ENCODE measurements around the gene MYL3. TPM values are rescaled to one million over a fixed set of nuclear protein-coding genes. Genes with fewer than 3 reads are reported as not detected.

MYL3 gene
- total RNA-seq, 4 donors from 2014 or later = 4.9 to 9.6 (median 6.0) TPM; not detected in 1

DNA sequence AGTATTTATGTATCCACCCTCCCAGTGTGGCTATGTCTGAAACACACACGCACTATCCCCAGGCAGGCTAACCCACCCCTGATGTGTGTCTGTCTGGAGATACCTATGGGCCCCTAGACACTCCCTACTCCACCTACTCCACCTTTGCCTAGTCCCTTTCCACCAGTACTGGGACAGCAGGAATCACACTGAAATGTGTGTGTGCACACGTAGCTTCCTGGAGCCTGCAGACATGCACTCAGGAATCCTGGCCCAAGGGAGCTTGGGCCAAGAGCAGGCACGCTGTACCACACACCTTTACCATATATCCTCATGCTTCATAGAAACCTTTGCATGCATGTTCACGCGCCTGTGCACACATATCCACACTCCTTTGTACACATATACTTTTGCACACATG is 7.4 kb upstream of the MYL3 start:
- intact Hi-C loops (cut with DNase I; ENCODE audit: low total_unique reads) = no loop called here
- no peaks in the 10 kb centered on the region for H3K27me3 ChIP-seq
- peaks cover 5 to 33% of the 10 kb centered on the region in 2 donors for H3K4me1 ChIP-seq
- no peak for DNase-seq
- no peak overlapping the region for H3K27ac ChIP-seq
- H3K36me3 ChIP-seq = no peaks in the 10 kb centered on the region
- TF ChIP-seq POLR2A (IDR thresholded peaks at IDR 0.05) = no peak
- TF ChIP-seq, protein P1, sequence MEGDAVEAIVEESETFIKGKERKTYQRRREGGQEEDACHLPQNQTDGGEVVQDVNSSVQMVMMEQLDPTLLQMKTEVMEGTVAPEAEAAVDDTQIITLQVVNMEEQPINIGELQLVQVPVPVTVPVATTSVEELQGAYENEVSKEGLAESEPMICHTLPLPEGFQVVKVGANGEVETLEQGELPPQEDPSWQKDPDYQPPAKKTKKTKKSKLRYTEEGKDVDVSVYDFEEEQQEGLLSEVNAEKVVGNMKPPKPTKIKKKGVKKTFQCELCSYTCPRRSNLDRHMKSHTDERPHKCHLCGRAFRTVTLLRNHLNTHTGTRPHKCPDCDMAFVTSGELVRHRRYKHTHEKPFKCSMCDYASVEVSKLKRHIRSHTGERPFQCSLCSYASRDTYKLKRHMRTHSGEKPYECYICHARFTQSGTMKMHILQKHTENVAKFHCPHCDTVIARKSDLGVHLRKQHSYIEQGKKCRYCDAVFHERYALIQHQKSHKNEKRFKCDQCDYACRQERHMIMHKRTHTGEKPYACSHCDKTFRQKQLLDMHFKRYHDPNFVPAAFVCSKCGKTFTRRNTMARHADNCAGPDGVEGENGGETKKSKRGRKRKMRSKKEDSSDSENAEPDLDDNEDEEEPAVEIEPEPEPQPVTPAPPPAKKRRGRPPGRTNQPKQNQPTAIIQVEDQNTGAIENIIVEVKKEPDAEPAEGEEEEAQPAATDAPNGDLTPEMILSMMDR (IDR thresholded peaks at IDR 0.05) = no peak
- H3K9me3 ChIP-seq = no peaks in the 10 kb centered on the region
- H3K4me3 ChIP-seq = no peak overlapping the region

DNA sequence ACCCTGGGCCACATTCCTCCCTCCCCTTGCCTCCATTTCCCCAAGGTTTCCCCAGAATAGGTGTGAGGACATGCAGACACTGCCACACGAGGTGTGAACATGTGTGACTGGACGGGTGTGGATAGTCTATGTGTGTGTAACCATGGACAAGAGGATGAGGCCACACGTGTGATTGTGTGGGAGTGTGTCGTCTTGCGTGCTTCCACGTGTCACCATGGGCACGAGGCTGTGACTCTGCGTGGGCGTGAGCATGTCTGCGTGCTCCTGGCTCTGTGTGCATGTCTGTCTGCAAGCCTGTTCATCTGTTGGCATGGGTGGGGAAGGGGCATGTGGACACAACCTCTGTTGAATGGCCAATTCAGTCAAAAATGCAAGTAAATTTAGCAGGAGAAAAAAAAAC is 6.2 kb upstream of the MYL3 start:
- Histone ChIP-seq H3K4me1 (peaks cover 5 to 30% of the 10 kb centered on the region in 2 donors), H3K27ac (no peak overlapping the region), H3K36me3 (no peaks in the 10 kb centered on the region), H3K27me3 (no peaks in the 10 kb centered on the region), H3K9me3 (no peaks in the 10 kb centered on the region), H3K4me3 (no peak overlapping the region)
- intact Hi-C loops (cut with DNase I; ENCODE audit: low total_unique reads) = no loop called here
- no peak for TF ChIP-seq POLR2A (IDR thresholded peaks at IDR 0.05)
- TF ChIP-seq, protein P1 (IDR thresholded peaks at IDR 0.05) = no peak
- DNase-seq = no peak

DNA sequence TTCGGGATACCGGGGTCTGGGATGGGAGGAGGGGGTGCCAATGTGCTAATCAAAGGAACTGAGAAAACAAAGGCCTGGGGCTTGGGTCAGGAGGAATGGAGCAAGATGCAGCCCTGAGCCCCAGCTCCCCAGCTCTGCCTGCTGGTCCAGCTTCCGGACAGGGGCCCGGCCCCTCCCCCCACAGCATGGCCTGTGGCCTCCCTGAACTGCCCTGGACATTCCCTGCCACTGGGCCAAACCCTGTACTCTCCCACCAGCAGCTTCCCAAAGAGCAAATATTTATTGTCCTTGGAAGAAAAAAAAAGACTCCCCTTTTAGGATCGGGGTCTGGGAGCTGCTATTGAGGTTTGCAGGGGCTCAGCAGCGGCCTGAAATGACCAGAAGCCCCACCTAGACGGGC is 5.7 kb upstream of the MYL3 start:
- Histone ChIP-seq H3K27ac (peak overlapping the region in 1 of 2 donors; percentile 58), H3K9me3 (no peaks in the 10 kb centered on the region), H3K36me3 (no peaks in the 10 kb centered on the region), H3K4me1 (peaks cover 5 to 26% of the 10 kb centered on the region in 2 donors), H3K27me3 (no peaks in the 10 kb centered on the region), H3K4me3 (no peak overlapping the region)
- DNase-seq = no peak
- no peak for TF ChIP-seq POLR2A (IDR thresholded peaks at IDR 0.05)
- TF ChIP-seq, protein P1 (IDR thresholded peaks at IDR 0.05) = no peak
- intact Hi-C loops (cut with DNase I; ENCODE audit: low total_unique reads) = no loop called here

DNA sequence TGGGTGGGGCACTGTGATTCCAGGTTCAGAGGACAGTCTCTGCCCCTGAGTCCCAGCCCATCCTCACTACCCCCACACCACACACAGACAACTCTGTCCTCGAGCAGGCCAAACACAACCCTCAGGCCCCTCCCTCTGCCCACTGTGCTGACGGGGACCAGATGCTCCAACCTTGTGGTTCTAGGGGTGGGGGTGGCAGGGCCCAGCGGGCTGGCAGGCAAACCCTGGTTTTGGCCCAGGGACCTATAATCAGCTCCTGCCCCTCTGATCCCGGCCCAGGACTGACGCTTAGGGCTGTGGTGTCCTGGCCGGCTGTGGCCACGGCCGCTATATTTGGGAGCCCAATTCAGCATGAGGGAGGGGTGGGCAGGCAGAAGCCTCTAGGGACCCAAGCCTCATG is 5.0 kb upstream of the MYL3 start:
- no peak for TF ChIP-seq POLR2A (IDR thresholded peaks at IDR 0.05)
- no peaks in the 10 kb centered on the region for H3K36me3 ChIP-seq
- H3K27ac ChIP-seq = peak overlapping the region; percentile 58 to 65
- H3K9me3 ChIP-seq = no peaks in the 10 kb centered on the region
- H3K4me3 ChIP-seq = no peak overlapping the region
- H3K4me1 ChIP-seq = peaks cover 5 to 22% of the 10 kb centered on the region in 2 donors
- DNase-seq = no peak
- intact Hi-C loops (cut with DNase I; ENCODE audit: low total_unique reads) = no loop called here
- H3K27me3 ChIP-seq = no peaks in the 10 kb centered on the region

DNA sequence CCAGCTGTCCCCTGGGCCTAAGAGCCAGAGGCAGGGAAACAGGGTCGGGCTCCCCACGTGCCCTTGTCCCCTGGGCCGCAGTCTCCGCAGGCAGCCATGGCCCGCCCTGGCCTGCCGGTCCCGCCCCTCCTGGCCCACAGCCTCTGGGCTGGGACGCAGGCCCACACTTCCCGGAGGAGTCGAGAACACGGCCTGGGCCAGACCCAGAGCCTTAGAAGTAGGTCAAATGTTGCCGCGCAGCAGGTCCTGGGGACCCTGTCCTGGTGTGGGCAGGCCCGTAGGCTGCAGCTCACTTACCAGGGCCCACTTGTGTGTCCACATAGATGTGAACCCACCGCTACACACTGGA is 4.3 kb upstream of the MYL3 start:
- no peaks in the 10 kb centered on the region for H3K36me3 ChIP-seq
- intact Hi-C loops (cut with DNase I; ENCODE audit: low total_unique reads) = no loop called here
- H3K9me3 ChIP-seq = no peaks in the 10 kb centered on the region
- DNase-seq = peak; percentile 82 to 92
- H3K4me3 ChIP-seq = no peak overlapping the region
- TF ChIP-seq, protein P1 (IDR thresholded peaks at IDR 0.05) = no peak
- TF ChIP-seq POLR2A (IDR thresholded peaks at IDR 0.05) = no peak
- no peaks in the 10 kb centered on the region for H3K27me3 ChIP-seq
- H3K27ac ChIP-seq = peak overlapping the region; percentile 58 to 65
- peaks cover 5 to 18% of the 10 kb centered on the region in 2 donors for H3K4me1 ChIP-seq

All from uterus (tissue), 4 donors.